ENCODE results near the gene MAML3. TPM values are rescaled to one million over a fixed set of nuclear protein-coding genes. Genes with fewer than 3 reads are reported as not detected.

Gene MAML3
- total and polyA plus RNA-seq, 2 of the 13 experiments (the other 11 are each of a cell fraction or from before 2014, with no cell fraction given) = 0.05 to 0.13 TPM

DNA sequence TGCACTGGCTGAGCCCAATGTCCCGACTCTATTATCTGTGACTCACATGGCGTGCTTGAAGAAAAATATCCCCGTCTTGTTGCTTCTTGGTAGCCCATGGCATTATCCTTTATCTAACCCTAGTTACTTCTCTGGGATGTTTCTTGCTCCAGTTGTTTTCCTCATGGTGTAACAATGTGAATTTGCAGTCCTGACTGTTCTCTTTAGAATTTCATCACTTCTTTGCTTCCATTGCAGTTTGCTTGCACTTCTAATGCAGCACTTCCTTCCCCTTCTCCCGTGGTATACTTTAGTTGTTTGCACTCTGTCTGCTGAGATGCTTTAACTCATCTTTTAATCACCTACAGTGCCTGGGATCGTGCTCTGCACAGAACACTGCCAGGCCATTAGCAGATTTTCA lies 126.9 kb downstream of the MAML3 start:
- no peak overlapping the region for H3K4me2 ChIP-seq (ENCODE audit: low read depth, low read length)
- H2AFZ ChIP-seq (ENCODE audit: low read length) = no peak overlapping the region
- no peaks in the 10 kb centered on the region for H4K20me1 ChIP-seq (ENCODE audit: insufficient read depth, low read length)
- DNase-seq (ENCODE audit: low spot score) (no peak), FAIRE-seq (no peak), ATAC-seq (no peak)
- H3K27me3 ChIP-seq (ENCODE audit: control insufficient read depth in 1 of 2, insufficient read depth in 2 of 2, low read length in 2 of 2) = peaks cover 2 to 11% of the 10 kb centered on the region in 2 experiments; a peak in 3 of 5 replicates
- WGBS (ENCODE audit: low lambda C conversion rate) = 32% methylated on average over 5 of the region's 5 CpGs
- no peaks in the 10 kb centered on the region for H3K9me3 ChIP-seq (ENCODE audit: low read length)
- no peaks in the 10 kb centered on the region for H3K4me1 ChIP-seq (ENCODE audit: insufficient read depth, low read length)
- in situ Hi-C loops (cut with HindIII; ENCODE audit: extremely low pct_ligation_motif_present, low pct_unique_long_range_greater_than_20kb) (no loop called here), intact Hi-C loops (cut with micrococcal nuclease; ENCODE audit: unreplicated experiment) (no loop called here)
- TF ChIP-seq GATAD2A (CRISPR knock-in tag; IDR thresholded peaks at IDR 0.05) (no peak), PRMT3 (CRISPR knock-in tag; IDR thresholded peaks at IDR 0.05; ENCODE audit: borderline replicate concordance, low read depth) (no peak), ESRRA (CRISPR knock-in tag; IDR thresholded peaks at IDR 0.05; ENCODE audit: low read depth) (no peak), ZNF562 (CRISPR knock-in tag; IDR thresholded peaks at IDR 0.05; ENCODE audit: borderline replicate concordance) (no peak), ZKSCAN1 (IDR thresholded peaks at IDR 0.05; ENCODE audit: low read length) (no peak), SIN3A (IDR thresholded peaks at IDR 0.05; ENCODE audit: borderline replicate concordance, low read depth, low read length) (no peak), FOXM1 (CRISPR knock-in tag; IDR thresholded peaks at IDR 0.05) (no peak), CCAR2 (optimal IDR thresholded peaks at IDR 0.05; ENCODE audit: low read depth, low read length) (no peak), ZNF572 (CRISPR knock-in tag; IDR thresholded peaks at IDR 0.05) (no peak), ARHGAP35 (CRISPR knock-in tag; IDR thresholded peaks at IDR 0.05; ENCODE audit: borderline replicate concordance) (no peak), RFX1 (IDR thresholded peaks at IDR 0.05) (no peak), ZNF333 (CRISPR knock-in tag; IDR thresholded peaks at IDR 0.05; ENCODE audit: borderline replicate concordance) (no peak)
- TF ChIP-seq, protein P1, sequence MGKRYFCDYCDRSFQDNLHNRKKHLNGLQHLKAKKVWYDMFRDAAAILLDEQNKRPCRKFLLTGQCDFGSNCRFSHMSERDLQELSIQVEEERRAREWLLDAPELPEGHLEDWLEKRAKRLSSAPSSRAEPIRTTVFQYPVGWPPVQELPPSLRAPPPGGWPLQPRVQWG (CRISPR knock-in tag; IDR thresholded peaks at IDR 0.05; ENCODE audit: borderline replicate concordance, low read depth) = no peak
- TF ChIP-seq, protein P2, sequence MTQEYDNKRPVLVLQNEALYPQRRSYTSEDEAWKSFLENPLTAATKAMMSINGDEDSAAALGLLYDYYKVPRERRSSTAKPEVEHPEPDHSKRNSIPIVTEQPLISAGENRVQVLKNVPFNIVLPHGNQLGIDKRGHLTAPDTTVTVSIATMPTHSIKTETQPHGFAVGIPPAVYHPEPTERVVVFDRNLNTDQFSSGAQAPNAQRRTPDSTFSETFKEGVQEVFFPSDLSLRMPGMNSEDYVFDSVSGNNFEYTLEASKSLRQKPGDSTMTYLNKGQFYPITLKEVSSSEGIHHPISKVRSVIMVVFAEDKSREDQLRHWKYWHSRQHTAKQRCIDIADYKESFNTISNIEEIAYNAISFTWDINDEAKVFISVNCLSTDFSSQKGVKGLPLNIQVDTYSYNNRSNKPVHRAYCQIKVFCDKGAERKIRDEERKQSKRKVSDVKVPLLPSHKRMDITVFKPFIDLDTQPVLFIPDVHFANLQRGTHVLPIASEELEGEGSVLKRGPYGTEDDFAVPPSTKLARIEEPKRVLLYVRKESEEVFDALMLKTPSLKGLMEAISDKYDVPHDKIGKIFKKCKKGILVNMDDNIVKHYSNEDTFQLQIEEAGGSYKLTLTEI (CRISPR knock-in tag; conservative IDR thresholded peaks at IDR 0.05) = no peak
- TF ChIP-seq, protein P3, sequence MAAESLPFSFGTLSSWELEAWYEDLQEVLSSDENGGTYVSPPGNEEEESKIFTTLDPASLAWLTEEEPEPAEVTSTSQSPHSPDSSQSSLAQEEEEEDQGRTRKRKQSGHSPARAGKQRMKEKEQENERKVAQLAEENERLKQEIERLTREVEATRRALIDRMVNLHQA (CRISPR knock-in tag; IDR thresholded peaks at IDR 0.05) = no peak
- H3K9ac ChIP-seq (ENCODE audit: insufficient read depth, low read depth, low read length) = no peak overlapping the region
- H3K36me3 ChIP-seq (replicated peaks in 1 of 2; ENCODE audit: control insufficient read depth in 1 of 2, insufficient read depth in 2 of 2, low read length in 2 of 2) = no peaks in the 10 kb centered on the region
- CTCF ChIA-PET (ENCODE audit: low intra/inter-chr PET ratio, low total read pairs) = no interaction called here
- POLR2A ChIA-PET = no interaction called here
- H3K4me3 ChIP-seq (replicated peaks in 1 of 3; ENCODE audit: insufficient read depth in 1 of 3, low read depth in 2 of 3, low read length in 3 of 3) = no peak overlapping the region
- no peak overlapping the region for H3K27ac ChIP-seq (ENCODE audit: extremely low read length, insufficient read depth, low read length)
- BruUV-seq (replicated peaks) = no TSS peak
- H3K79me2 ChIP-seq (ENCODE audit: insufficient read depth, low read length) = no peaks in the 10 kb centered on the region

Measured in HepG2 (cell line).